HCT116 (cell line): ENCODE measurements around the gene CD109. TPM values are rescaled to one million over a fixed set of nuclear protein-coding genes. Genes with fewer than 3 reads are reported as not detected.

ENCODE experiments used
- ATAC-seq: fragments of 200-7000 bp; cut with Tn5 transposase; 2 replicates; pipeline ENCODE4 v1.9.1; 2020; ENCODE audit warnings: mild to moderate bottlenecking, moderate library complexity
- BruUV-seq: library from RNA; stranded (reverse); fragments of 400-500 nt; replicated peaks from 2 replicates; lab custom pipeline; 2021; lab: Mats Ljungman, UMichigan
- CTCF ChIA-PET: fragments of 300-600 bp; sonication (Branson Sonifier 250); formaldehyde crosslinking; loops from one replicate; lab custom pipeline; 2021; ENCODE audit warnings: antibody characterized with exemption; lab: Charles Lee
- POLR2A ChIA-PET: fragments of 300-600, 350-600 bp; sonication (Branson Sonifier 250); formaldehyde crosslinking; loops from one replicate; lab custom pipeline; 2021; ENCODE audit warnings: antibody characterized with exemption; lab: Charles Lee
- RAD21 ChIA-PET, 2 experiments: fragments of 300-600 bp; sonication (Branson Sonifier 250); formaldehyde crosslinking; loops; one replicate each; lab custom pipeline; 2023; ENCODE audit warnings: low total read pairs in 2 of 2; ENCODE audit not compliant: uncharacterized antibody in 2 of 2, unreplicated experiment in 2 of 2, low non-redundant PET in 1 of 2; lab: Charles Lee
- DNase-seq: peaks from one replicate; pipeline ENCODE4 v3.0.0-alpha.2; 2010; ENCODE audit warnings: low read depth, low spot score
- H2AFZ ChIP-seq: fragments of 200-600 bp; shearing (Covaris generic), sonication (generic); 2 replicates; pipeline ENCODE4 v1.6.1; 2017; ENCODE audit warnings: low read depth, mixed run types, mixed read lengths, antibody characterized with exemption, low read length; ENCODE audit not compliant: poor library complexity, severe bottlenecking
- H3K27ac ChIP-seq: 2 replicates; pipeline ENCODE4 v1.5.1; 2012; ENCODE audit warnings: low read depth, low read length
- H3K27me3 ChIP-seq: fragments of 200-600 bp; sonication (generic); 2 replicates; pipeline ENCODE4 v1.6.1; 2016; ENCODE audit warnings: mixed run types, low read length, mixed read lengths; ENCODE audit not compliant: insufficient read depth
- H3K36me3 ChIP-seq, 2 experiments: fragments of 200-500 bp in 1 of 2; fragments of 200-600 bp in 1 of 2; sonication (Bioruptor generic) in 1 of 2; sonication (generic) in 1 of 2; 2 replicates each; pipeline versions ENCODE4 v1.5.1 to v1.6.1; 2014 to 2016; ENCODE audit warnings: low read length in 2 of 2, inconsistent platforms in 1 of 2, mixed read lengths in 1 of 2, mixed run types in 1 of 2; ENCODE audit not compliant: insufficient read depth in 2 of 2, control insufficient read depth in 1 of 2
- H3K4me1 ChIP-seq, 2 experiments: fragments of 200-600 bp in 1 of 2; sonication (generic) in 1 of 2; 2 replicates each; pipeline versions ENCODE4 v1.5.1 to v1.6.1; 2012 to 2017; ENCODE audit warnings: low read length in 2 of 2, inconsistent platforms in 1 of 2, mild to moderate bottlenecking in 1 of 2, mixed read lengths in 1 of 2, mixed run types in 1 of 2, moderate library complexity in 1 of 2; ENCODE audit not compliant: insufficient read depth in 2 of 2, control insufficient read depth in 1 of 2
- H3K4me2 ChIP-seq: fragments of 200-600 bp; sonication (generic); 2 replicates; pipeline ENCODE4 v1.6.1; 2017; ENCODE audit warnings: mixed run types, low read length, mixed read lengths
- H3K4me3 ChIP-seq, 2 experiments: fragments of 200-600 bp in 1 of 2; sonication (generic) in 1 of 2; replicated peaks in 1 of 2; 2 replicates each; pipeline ENCODE4 v1.5.1; 2011 to 2016; ENCODE audit warnings: low read length in 2 of 2, control low read depth in 1 of 2, low read depth in 1 of 2, mild to moderate bottlenecking in 1 of 2, mixed read lengths in 1 of 2, mixed run types in 1 of 2
- H3K79me2 ChIP-seq: fragments of 200-600 bp; sonication (generic); 2 replicates; pipeline ENCODE4 v1.6.1; 2017; ENCODE audit warnings: mild to moderate bottlenecking, mixed run types, low read length, moderate library complexity, mixed read lengths; ENCODE audit not compliant: insufficient read depth
- H3K9ac ChIP-seq: fragments of 200-600 bp; sonication (generic); 2 replicates; pipeline ENCODE4 v1.6.1; 2016; ENCODE audit warnings: low read length, mixed read lengths
- H3K9me2 ChIP-seq: fragments of 200-600 bp; sonication (generic), shearing (Covaris generic); 2 replicates; pipeline ENCODE4 v1.6.1; 2017; ENCODE audit warnings: mixed run types, mild to moderate bottlenecking, moderate library complexity; ENCODE audit not compliant: insufficient read depth
- H3K9me3 ChIP-seq, 2 experiments: fragments of 200-500 bp in 1 of 2; fragments of 200-600 bp in 1 of 2; sonication (Bioruptor generic) in 1 of 2; sonication (generic) in 1 of 2; 2 replicates each; pipeline ENCODE4 v1.6.1; 2014 to 2017; ENCODE audit warnings: low read length in 2 of 2, mixed read lengths in 2 of 2, inconsistent platforms in 1 of 2, low read depth in 1 of 2, mild to moderate bottlenecking in 1 of 2, mixed run types in 1 of 2, moderate library complexity in 1 of 2; ENCODE audit not compliant: control insufficient read depth in 1 of 2, insufficient read depth in 1 of 2
- H4K20me1 ChIP-seq: fragments of 200-600 bp; sonication (generic), shearing (Covaris generic); 2 replicates; pipeline ENCODE4 v1.6.1; 2017; ENCODE audit warnings: mixed run types, mild to moderate bottlenecking, moderate library complexity; ENCODE audit not compliant: insufficient read depth
- ATF3 ChIP-seq: IDR thresholded peaks from 2 replicates; pipeline ENCODE4 v1.6.1; 2012
- CBX3 ChIP-seq: IDR thresholded peaks from 2 replicates; pipeline ENCODE4 v1.6.1; 2012; ENCODE audit warnings: low read depth
- CTCF ChIP-seq, 3 experiments: fragments of 200-600 bp in 1 of 3; sonication (generic) in 1 of 3; IDR thresholded peaks in 2 of 3; conservative IDR thresholded peaks in 1 of 3; 2 replicates each; pipeline ENCODE4 v1.5.1; 2012 to 2017; ENCODE audit warnings: low read depth in 2 of 3, low read length in 2 of 3, antibody characterized with exemption in 1 of 3, borderline replicate concordance in 1 of 3, control low read depth in 1 of 3, mild to moderate bottlenecking in 1 of 3, mixed read lengths in 1 of 3, mixed run types in 1 of 3, moderate library complexity in 1 of 3; ENCODE audit not compliant: insufficient read depth in 1 of 3
- EGR1 ChIP-seq: IDR thresholded peaks from 2 replicates; pipeline ENCODE4 v1.6.1; 2012; ENCODE audit warnings: low read depth
- EZH2phosphoT487 ChIP-seq: fragments of 200-600 bp; IDR thresholded peaks from 2 replicates; pipeline ENCODE4 v1.6.1; 2018; ENCODE audit warnings: antibody characterized with exemption, borderline replicate concordance
- POLR2A ChIP-seq: IDR thresholded peaks from 2 replicates; pipeline ENCODE4 v1.7.0; 2011; ENCODE audit warnings: borderline replicate concordance; ENCODE audit not compliant: insufficient read depth, insufficient read length; ENCODE audit errors: extremely low read depth
- RAD21 ChIP-seq: IDR thresholded peaks from 2 replicates; pipeline ENCODE4 v1.6.1; 2012; ENCODE audit warnings: low read depth, mild to moderate bottlenecking
- REST ChIP-seq: IDR thresholded peaks from 2 replicates; pipeline ENCODE4 v1.6.1; 2012; ENCODE audit warnings: low read depth
- SIN3A ChIP-seq: IDR thresholded peaks from 2 replicates; pipeline ENCODE4 v1.6.1; 2012; ENCODE audit warnings: low read depth
- SP1 ChIP-seq: IDR thresholded peaks from 2 replicates; pipeline ENCODE4 v1.6.1; 2012; ENCODE audit warnings: low read depth
- YY1 ChIP-seq: IDR thresholded peaks from 2 replicates; pipeline ENCODE4 v1.6.1; 2011; ENCODE audit warnings: low read length, low read depth, moderate library complexity, mild to moderate bottlenecking; ENCODE audit not compliant: insufficient replicate concordance; ENCODE audit errors: extremely low read depth
- ZBTB33 ChIP-seq: IDR thresholded peaks from 2 replicates; pipeline ENCODE4 v1.6.1; 2011; ENCODE audit warnings: mild to moderate bottlenecking, low read length, moderate library complexity; ENCODE audit not compliant: insufficient replicate concordance; ENCODE audit errors: extremely low read depth
- ZNF274 ChIP-seq: fragments of 200-500 bp; sonication (Bioruptor generic); IDR thresholded peaks from 2 replicates; pipeline ENCODE4 v1.6.1; 2014; ENCODE audit warnings: mild to moderate bottlenecking, low read depth, low read length, inconsistent platforms
- intact Hi-C: fragments of 100-400 bp; cut with micrococcal nuclease; formaldehyde crosslinking; loops from 2 replicates; pipeline ENCODE4 v1.10.0; 2022
- total RNA-seq: library from RNA; stranded (reverse); gene quantifications from one replicate; pipeline ENCODE4 v1.2.1, GENCODE V29; 2021; ENCODE audit not compliant: unreplicated experiment

The CD109 gene
- total RNA-seq, 1 experiment from 2014 or later = 42.1 TPM

- peak overlapping the region; percentile 75 for H3K27ac ChIP-seq
- ChIA-PET POLR2A (interaction anchor here (1.1 kb wide), 2 partner anchors 8 to 252 kb away, joined by 3 to 5 read pairs; partner anchors contain the start of gene MTO1), CTCF (interaction anchor here (0.8 to 1.7 kb wide), 4 partner anchors 8 to 1498 kb away, joined by 3 to 4 read pairs (median 3); no protein-coding TSS in a partner anchor), RAD21 (no interaction called here)
- intact Hi-C loops = loop anchor here (5.0 kb wide), 1 partner anchor 56 kb away; no protein-coding TSS in a partner anchor
- TF ChIP-seq ATF3 (no peak), YY1 (no peak), SP1 (no peak), REST (no peak), EZH2phosphoT487 (no peak), ZNF274 (no peak), ZBTB33 (no peak), RAD21 (no peak), CTCF (IDR thresholded peaks at IDR 0.05 in 2 of 3, conservative IDR thresholded peaks at IDR 0.05 in 1 of 3; ENCODE audit: borderline replicate concordance in 1 of 3, insufficient read depth in 1 of 3, low read depth in 2 of 3, low read length in 2 of 3) (no peak), CBX3 (no peak), SIN3A (no peak), EGR1 (no peak), POLR2A (no peak)
- no peaks in the 10 kb centered on the region for H3K27me3 ChIP-seq
- DNase-seq (no peak), ATAC-seq (no peak)
- H2AFZ ChIP-seq = no peak overlapping the region
- no TSS peak for BruUV-seq
- peak overlapping the region in 1 of 2 experiments; percentile 11; a peak in 1 of 4 replicates for H3K4me3 ChIP-seq
- no peaks in the 10 kb centered on the region for H3K9me2 ChIP-seq
- peaks cover 50 to 65% of the 10 kb centered on the region in 2 experiments for H3K4me1 ChIP-seq
- no peaks in the 10 kb centered on the region for H4K20me1 ChIP-seq
- H3K4me2 ChIP-seq = peak overlapping the region; percentile 37
- H3K9me3 ChIP-seq = no peaks in the 10 kb centered on the region
- peaks cover 7% of the 10 kb centered on the region; the same call in 1 of the 2 replicates for H3K79me2 ChIP-seq
- H3K36me3 ChIP-seq = no peaks in the 10 kb centered on the region
- H3K9ac ChIP-seq = peak overlapping the region; percentile 12
Observed at GRCh38 chr6:73713426-73714147, 17.6 kb downstream of the CD109 start.
